AG09309 (cell line): ENCODE data around the gene AGTPBP1.

Experiments
- DNase-seq: peaks from one replicate; pipeline ENCODE4 v3.0.0-alpha.2; 2010; ENCODE audit warnings: low read depth
- H3K4me3 ChIP-seq: 2 replicates; pipeline ENCODE4 v1.5.1; 2011; ENCODE audit warnings: mild to moderate bottlenecking, low read depth, low read length, moderate library complexity; ENCODE audit not compliant: control insufficient read depth
- CTCF ChIP-seq: IDR thresholded peaks from 2 replicates; pipeline ENCODE4 v1.5.1; 2011; ENCODE audit warnings: mild to moderate bottlenecking, low read depth, low read length, inconsistent platforms; ENCODE audit not compliant: insufficient read depth, control insufficient read depth; ENCODE audit errors: missing control alignments

AGTPBP1 gene

DNA sequence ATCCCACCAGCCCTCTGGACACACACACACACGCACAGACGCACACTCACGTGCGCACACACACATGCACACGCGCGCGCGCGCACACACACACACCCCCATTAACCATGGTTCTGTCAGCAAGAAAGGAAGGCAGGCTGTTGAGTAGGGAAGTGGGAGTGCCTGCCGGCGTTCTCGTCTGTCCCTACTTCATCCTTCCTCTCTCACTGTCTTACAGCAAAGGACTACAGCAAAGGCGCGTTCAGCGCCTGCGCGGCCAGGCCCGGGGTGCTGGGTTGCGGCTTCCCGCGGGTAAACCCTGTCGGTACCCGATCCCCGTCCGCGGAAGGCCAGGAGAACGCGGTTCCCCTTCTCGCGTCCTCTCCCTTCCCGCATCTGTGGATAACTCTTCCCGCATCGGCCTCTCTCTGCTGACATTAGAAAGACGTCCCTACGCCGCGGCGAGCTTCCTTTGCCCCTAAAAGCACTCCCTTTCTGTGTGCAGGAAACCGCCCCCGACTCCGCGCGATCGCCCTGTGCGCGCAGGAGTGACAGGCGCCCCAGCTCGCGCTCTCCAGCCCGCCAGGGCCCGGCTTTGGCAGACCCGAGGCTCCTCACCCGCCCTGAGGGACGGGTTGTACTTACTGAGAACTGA, 219.2 kb downstream of the AGTPBP1 start:
- TF ChIP-seq CTCF, result no peak
- H3K4me3 ChIP-seq, result peak overlapping the region; percentile 44
- no peak for DNase-seq

GRCh38 chr9:85521371-85522197, 220.2 kb downstream of the AGTPBP1 start:
- DNase-seq, result no peak
- no peak for TF ChIP-seq CTCF
- H3K4me3 ChIP-seq, result no peak overlapping the region

DNA sequence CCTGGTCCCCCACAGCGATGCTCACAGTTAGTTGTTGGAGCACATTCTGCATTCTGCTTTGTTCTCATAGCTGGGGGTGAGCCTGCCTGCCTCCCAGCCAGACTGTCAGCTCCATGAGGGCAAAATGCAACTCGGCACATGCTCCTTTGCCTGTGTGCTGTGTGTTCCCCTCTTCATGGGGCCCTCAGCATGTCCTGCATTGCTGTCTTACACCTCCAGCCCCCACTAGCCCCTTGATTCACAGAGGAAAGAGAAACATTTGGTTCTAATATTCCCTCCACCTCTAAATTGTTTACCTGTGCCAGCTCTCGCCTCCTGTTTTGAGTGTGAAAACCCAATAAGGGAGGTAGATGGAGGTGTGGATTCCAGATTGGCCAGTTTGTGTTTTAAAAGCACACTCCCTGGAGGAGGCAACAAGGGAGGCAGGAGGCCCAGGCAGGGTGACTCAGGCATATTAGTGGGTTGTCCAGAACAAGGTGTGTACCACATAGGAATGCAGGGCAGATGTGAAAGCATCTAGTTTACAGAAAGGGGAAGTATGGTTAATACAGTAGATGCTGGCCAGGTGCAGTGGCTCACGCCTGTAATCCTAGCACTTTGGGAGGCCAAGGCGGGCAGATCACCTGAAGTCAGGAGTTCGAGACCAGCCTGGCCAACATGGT, 224.6 kb downstream of the AGTPBP1 start:
- TF ChIP-seq CTCF, result no peak
- no peak for DNase-seq
- H3K4me3 ChIP-seq, result no peak overlapping the region

DNA sequence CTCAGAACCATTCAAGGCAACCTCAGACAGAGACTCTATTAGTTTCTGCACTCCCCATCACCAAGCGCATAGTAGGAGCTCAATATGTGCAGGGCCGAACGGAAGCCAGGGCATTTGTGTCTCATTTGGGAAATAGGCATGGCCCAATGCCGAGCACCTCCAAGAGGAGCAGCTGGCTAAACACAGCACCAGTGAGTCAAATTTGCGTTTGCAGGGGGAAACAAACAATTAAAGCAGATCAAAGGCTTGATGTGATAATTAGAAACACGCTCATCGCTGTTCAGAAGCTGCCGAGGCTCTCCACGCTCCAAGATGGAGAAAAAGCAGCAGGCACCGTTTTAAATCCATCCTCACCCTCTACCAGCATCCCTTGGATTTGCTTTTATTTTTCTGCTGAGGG, 225.3 kb downstream of the AGTPBP1 start:
- DNase-seq, result no peak
- no peak overlapping the region for H3K4me3 ChIP-seq
- no peak for TF ChIP-seq CTCF

- DNase-seq, result no peak
- H3K4me3 ChIP-seq, result no peak overlapping the region
- no peak for TF ChIP-seq CTCF
These were observed 226.7 kb downstream of the AGTPBP1 start for GRCh38 chr9:85515021-85515420.

DNA sequence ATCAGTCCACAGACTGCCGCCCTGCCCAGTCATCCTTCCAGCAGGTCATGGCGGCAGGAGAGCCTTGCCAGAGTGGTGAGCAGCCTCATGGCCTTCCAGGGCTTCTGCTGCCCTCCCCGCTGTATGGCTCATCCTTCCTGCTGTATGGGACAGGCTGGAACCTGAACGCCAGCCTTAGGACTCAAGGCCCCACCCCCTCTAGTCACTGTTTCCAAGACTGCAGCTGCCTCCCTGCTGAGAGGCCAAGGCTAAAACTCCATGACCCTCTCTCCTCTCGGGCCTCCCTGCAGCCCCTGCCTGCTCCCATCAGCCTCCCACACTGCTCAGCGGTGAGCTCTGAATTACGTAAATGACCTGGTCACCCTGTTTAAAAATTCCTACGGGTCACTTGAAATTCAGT, 227.5 kb downstream of the AGTPBP1 start:
- no peak overlapping the region for H3K4me3 ChIP-seq
- TF ChIP-seq CTCF, result no peak
- no peak for DNase-seq
